Activated naive CD4-positive, alpha-beta T cell treated with anti-CD3 and anti-CD28 coated beads, Interleukin-2, amount 50 U/mL, for 72 hours (primary cell): Measurements from ENCODE around the gene IL27RA. TPM values are rescaled to one million over a fixed set of nuclear protein-coding genes. Genes with fewer than 3 reads are reported as not detected.
A peak's percentile ranks its signal among the peaks of the same experiment; 100 is the strongest.
"Not testable (repeated sequence)": the region's sequence is repeated elsewhere in the genome, so short reads cannot be mapped to it uniquely, and the experiment has no call there.

ENCODE experiments used
- ATAC-seq, 2 donors: fragments of 150-1000 bp; cut with Tn5 transposase; 2 replicates each; pipeline ENCODE4 v1.10.0; 2021; ENCODE audit warnings: mild to moderate bottlenecking in 2 of 2, moderate library complexity in 2 of 2
- DNase-seq, 2 donors: peaks; one replicate each; pipeline ENCODE4 v3.0.0; 2021 to 2022; ENCODE audit warnings: low spot score in 2 of 2
- H3K27ac Mint-ChIP-seq, 2 donors: one replicate each; pipeline ENCODE4 v1.8.0; 2022; ENCODE audit warnings: mild to moderate bottlenecking in 2 of 2, mixed read lengths in 2 of 2
- H3K36me3 Mint-ChIP-seq, 2 donors: one replicate each; pipeline ENCODE4 v1.8.0; 2022; ENCODE audit warnings: mixed read lengths in 2 of 2
- H3K9me3 Mint-ChIP-seq, 2 donors: one replicate each; pipeline ENCODE4 v1.8.0; 2022; ENCODE audit warnings: mixed read lengths in 2 of 2
- total RNA-seq, 2 donors: library from RNA; stranded (reverse); gene quantifications; one replicate each; pipeline ENCODE4 v1.2.3, GENCODE V29; 2022

Gene IL27RA
- total RNA-seq, 2 donors from 2014 or later = 59.6 to 68.0 TPM

DNA sequence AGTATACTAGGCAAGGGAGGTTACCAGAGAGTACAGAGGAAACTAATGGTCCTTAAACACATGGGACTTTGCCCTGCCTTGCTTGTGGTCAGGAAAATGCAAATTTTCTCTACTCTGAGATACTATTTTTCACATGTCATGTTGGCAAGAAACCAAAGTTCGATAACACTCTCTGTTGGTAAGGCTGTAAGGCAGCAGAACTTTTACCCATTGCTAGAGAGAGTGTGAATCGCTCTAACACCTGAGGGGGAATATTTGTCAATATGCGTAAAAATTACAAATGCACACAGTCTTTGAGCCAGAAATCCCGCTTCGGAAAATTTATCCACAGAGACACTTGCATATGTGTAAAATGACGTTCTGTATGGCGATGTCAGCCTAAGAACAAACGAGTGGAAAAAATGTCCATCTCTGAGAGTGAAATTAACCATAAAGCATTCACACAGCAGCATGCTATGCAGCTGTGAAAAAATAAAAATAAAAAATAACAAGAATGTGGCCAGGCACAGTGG lies 16.0 kb upstream of the IL27RA start:
- ATAC-seq = peak in 1 of 2 donors; percentile 46
- Mint-ChIP-seq H3K36me3 (no peaks in the 10 kb centered on the region), H3K27ac (no peak overlapping the region), H3K9me3 (no peaks in the 10 kb centered on the region)
- DNase-seq = no peak

DNA sequence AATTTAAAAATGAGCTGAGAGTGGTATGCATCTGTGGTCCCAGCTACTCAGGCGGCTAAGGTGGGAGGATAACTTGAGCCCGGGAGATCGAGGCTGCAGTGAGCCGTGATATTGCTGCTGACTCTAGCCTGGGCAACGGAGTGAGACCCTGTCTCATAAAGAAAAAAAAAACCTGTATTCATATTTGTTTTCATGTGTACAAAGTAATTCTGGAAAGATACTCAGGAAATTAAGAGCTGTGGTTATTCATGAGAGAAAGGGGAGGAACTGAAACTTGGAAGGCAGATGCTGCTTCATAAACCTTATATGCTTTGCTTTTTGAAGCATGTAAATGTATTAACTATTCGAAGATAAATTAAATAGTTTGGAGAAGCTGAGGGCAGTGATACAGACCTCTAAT lies 12.5 kb upstream of the IL27RA start:
- DNase-seq (no peak), ATAC-seq (peak in 1 of 2 donors; percentile 31)
- Mint-ChIP-seq H3K27ac (no peak overlapping the region), H3K36me3 (no peaks in the 10 kb centered on the region), H3K9me3 (no peaks in the 10 kb centered on the region)

DNA sequence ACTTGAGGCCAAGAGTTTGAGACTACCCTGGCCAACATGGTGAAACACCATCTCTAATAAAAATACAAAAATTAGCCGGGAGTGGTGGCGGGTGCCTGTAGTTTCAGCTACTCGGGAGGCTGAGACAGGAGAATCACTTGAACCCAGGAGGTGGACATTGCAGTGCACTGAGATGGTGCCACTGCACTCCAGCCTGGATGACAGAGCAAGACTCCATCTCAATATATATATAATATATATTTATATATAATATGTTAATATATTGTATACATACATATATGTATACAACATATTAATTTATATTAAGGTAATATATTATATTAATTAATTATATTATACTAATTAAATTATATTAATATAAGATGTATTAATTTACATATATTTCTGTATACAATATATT lies 11.8 kb upstream of the IL27RA start:
- DNase-seq, ATAC-seq, H3K36me3 Mint-ChIP-seq, H3K27ac Mint-ChIP-seq, H3K9me3 Mint-ChIP-seq: not testable (repeated sequence)

DNA sequence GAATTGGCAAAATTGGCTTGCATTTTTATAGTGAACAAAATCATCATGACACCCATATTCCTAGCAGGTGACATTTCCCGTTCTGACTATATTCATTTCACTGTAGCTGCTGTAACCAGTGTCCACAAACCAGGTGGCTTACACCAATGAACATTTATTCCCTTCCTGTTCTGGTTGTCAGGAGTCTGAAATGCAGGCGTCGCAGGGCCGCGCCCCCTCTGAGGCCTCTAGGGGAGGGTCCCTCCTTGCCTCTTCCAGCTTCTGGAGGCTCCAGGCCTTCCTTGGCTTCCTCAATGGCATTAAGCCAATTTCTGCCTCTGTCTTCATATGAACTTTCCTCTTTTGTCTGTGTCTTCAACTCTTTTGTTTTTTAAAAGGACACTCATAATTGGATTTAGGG lies 10.1 kb upstream of the IL27RA start:
- ATAC-seq = peak; percentile 79 to 80

DNA sequence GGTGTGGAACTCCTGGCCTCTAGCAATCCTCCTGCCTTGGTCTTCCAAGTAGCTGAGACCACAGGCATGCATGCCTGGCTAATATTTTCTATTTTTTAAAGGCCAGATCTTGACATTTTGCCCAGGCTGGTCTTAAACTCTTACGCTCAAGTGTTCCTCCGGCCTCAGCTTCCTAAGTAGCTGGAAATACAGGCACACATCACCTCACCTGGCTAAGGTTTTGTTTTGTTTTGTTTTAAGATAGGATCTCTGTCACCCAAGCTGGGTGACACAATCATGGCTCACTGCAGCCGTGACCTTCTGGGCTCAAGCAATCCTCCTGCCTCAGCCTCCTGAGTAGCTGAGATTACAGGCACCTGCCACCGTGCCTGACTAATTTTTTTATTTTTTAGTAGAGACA lies 9.1 kb upstream of the IL27RA start:
- DNase-seq (no peak), ATAC-seq (peak in 1 of 2 donors; percentile 51)
- Mint-ChIP-seq H3K9me3 (no peaks in the 10 kb centered on the region), H3K27ac (no peak overlapping the region), H3K36me3 (no peaks in the 10 kb centered on the region)

More for the DNA sequence above, 10.1 kb upstream of the IL27RA start:
- no peak overlapping the region for H3K27ac Mint-ChIP-seq
- H3K9me3 Mint-ChIP-seq = no peaks in the 10 kb centered on the region
- H3K36me3 Mint-ChIP-seq = no peaks in the 10 kb centered on the region
- no peak for DNase-seq

DNA sequence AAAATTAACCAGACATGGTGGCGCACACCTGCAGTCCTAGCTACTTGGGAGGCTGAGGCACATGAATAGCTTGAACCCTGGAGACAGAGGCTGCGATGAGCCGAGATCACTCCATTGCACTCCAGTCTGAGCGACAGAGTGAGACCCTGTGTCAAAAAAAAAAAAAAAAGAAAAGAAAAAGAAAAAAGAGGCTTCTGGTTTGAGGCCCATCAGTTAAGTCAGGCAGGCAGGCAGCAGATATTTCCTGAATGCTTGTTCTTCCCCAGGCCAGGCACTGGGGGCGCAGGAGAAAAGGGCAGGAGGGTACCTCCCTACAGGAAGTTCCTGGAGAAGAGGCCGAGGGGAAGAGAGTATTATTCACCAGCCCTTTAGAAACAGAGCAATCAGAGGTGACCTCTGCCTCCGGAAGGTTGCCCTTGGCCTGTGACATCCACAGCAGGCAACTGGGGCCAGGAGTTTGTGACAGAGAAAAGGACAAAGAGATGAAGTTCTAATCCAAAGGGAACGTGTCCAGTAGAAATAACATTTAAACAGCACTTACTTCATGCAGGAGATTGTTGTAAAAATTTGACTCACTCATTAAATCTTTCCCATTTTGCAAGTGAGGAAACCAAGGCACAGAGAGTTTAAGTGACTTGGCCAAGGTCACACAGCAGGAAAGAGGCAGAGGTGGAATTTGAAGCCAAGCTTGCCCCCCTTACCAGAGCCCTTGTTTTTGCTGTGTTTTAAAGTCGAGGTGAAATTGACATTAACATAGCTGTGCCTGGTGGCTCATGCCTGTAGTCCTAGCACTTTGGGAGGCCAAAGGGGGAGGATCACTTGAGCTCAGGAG lies 7.9 kb upstream of the IL27RA start:
- H3K36me3 Mint-ChIP-seq = no peaks in the 10 kb centered on the region
- H3K9me3 Mint-ChIP-seq = no peaks in the 10 kb centered on the region
- ATAC-seq (peak in 1 of 2 donors; percentile 30), DNase-seq (no peak)
- peak overlapping the region in 1 of 2 donors; percentile 66 for H3K27ac Mint-ChIP-seq

DNA sequence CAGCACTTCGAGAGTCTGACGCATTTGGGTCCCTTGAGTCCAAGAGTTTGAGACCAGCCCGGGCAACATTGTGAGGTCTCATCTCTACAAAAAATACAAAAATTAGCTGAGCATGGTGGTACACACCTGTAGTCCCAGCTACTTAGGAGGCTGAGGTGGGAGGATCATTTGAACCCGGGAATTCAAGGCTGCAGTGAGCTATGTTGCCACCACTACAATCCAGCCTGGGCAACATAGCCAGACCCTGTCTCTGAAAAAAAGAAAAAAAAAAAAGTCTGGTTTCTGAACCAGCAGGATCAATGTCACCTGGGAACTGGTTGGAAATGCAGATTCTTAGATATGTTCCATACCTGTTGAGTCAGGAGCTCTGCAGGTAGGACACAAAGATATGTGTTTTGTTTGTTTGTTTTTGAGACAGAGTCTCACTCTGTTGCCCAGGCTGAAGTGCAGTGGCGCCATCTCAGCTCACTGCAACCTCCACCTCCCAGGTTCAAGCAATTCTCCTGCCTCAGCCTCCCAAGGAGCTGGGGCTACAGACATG lies 4.8 kb upstream of the IL27RA start:
- H3K27ac Mint-ChIP-seq, H3K9me3 Mint-ChIP-seq, DNase-seq, ATAC-seq, H3K36me3 Mint-ChIP-seq: not testable (repeated sequence)

DNA sequence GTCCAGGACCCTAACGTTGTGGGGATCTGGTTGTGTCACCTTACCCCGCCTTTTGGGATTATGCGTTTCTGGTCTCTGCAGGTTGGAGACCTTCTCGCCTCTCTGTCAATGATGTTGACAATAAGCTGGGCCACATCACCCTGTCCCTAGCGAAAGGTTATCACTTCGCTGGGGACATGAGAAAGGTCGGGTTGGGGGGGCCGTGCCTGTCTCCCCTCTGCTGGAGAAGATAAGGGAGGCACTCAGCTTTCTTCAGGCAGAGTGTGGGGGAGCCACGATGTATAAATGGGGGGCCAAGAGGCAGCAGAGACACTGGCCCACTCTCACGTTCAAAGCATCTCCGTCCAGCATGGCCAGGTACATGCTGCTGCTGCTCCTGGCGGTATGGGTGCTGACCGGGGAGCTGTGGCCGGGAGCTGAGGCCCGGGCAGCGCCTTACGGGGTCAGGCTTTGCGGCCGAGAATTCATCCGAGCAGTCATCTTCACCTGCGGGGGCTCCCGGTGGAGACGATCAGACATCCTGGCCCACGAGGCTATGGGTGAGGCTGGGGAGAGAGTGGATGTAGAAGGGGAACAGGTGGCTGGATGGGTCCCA lies 3.6 kb upstream of the IL27RA start, which contains the start of gene RLN3:
RLN3 (plus strand) TSS at position 293 of the 595 bp plus-strand sequence; CDS start at position 350, 57 bp downstream.
- no peak for ATAC-seq
- Mint-ChIP-seq H3K9me3 (no peaks in the 10 kb centered on the region), H3K36me3 (peaks cover 7 to 10% of the 10 kb centered on the region in 2 donors), H3K27ac (no peak within 1 kb of the TSS)
- no peak for DNase-seq

DNA sequence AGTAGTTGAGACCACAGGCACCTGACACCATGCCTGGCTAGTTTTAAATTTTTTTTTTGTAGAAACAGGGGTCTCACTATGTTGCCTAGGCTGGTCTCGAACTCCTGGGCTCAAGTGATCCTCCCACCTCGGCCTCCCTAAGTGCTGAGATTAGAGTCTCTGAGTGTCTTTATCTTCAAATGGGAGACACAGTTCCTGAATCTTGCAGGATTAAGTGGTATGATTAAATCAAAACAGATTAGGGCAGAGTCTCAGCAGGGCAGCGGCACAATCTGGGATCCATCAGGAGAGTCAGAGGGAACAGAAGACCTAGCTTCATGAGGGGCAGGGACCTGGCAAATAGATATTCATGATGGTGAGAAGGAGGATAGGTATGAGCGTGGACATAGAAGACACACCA lies 2.7 kb upstream of the IL27RA start:
- no peaks in the 10 kb centered on the region for H3K9me3 Mint-ChIP-seq
- H3K36me3 Mint-ChIP-seq = peaks cover 7 to 11% of the 10 kb centered on the region in 2 donors
- H3K27ac Mint-ChIP-seq = no peak overlapping the region
- ATAC-seq (no peak), DNase-seq (no peak)

DNA sequence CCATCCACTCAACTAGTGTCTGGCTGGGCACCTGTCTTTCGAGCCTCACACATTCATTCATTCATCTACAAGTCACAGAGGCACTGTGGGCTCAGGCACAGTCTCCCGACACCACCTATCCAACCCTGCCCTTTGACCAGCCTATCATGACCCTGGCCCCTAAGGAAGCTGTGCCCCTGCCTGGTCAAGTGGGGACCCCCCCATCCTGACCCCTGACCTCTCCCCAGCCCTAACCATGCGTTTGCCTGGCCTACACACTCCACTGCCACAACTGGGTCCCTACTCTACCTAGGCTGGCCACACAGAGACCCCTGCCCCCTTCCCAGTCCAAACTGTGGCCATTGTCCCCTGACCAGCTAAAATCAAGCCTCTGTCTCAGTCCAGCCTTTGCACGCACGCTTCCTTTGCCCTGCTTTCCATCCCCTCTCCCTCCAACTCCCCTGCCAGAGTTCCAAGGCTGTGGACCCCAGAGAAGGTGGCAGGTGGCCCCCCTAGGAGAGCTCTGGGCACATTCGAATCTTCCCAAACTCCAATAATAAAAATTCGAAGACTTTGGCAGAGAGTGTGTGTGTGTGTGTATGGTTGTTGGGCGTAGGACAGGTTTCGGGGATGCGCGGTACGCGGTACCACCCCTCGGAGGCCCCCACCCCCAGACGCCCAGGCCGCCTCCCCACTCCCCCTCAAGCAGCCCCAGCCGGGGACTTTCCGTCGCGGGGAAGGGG lies 404 bp upstream of the IL27RA start:
- Mint-ChIP-seq H3K9me3 (no peaks in the 10 kb centered on the region), H3K27ac (peak overlapping the region in 1 of 2 donors; percentile 93), H3K36me3 (peaks cover 7 to 11% of the 10 kb centered on the region in 2 donors)
- no peak for ATAC-seq
- no peak for DNase-seq

DNA sequence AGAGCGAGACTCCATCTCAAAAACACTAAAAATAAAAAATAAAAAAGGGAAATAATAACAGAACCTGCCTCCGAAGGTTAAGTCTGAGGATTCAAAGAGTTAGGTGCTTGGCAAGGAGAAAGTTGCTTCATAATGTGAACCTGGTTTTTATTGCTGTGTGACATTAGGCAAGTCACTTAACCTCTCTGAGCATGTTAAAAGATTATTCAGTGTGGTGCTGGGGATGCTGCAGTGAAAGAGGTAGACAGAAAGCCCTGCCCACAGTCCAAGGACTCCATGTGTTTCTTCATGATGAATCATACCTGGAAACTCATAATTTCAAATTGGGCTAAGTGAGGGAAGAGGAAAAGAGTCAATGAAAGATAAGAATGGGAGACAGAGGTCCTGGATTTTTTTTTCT lies 2.4 kb downstream of the IL27RA start:
- Mint-ChIP-seq H3K36me3 (peaks cover 7 to 17% of the 10 kb centered on the region in 2 donors), H3K27ac (peak overlapping the region in 1 of 2 donors; percentile 58), H3K9me3 (no peaks in the 10 kb centered on the region)
- no peak for ATAC-seq
- DNase-seq = no peak

DNA sequence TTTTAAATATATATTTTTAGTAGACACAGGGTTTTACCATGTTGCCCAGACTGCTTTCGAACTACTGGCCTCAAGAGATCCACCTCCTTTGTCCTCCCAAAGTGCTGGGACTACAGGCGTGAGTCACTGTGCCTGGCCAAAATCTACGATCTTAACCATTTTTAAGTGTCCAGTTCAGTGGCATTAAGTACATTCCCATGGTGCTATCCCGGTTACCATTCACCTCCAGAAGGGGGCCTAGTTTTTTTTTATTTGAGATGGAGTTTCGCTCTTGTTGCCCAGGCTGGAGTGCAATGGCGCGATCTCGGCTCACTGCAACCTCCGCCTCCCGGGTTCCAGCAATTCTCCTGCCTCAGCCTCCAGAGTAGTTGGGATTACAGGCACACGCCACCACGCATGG lies 3.6 kb downstream of the IL27RA start:
- H3K9me3 Mint-ChIP-seq, DNase-seq, H3K27ac Mint-ChIP-seq, ATAC-seq: not testable (repeated sequence)
- peaks cover 7 to 23% of the 10 kb centered on the region in 2 donors for H3K36me3 Mint-ChIP-seq

DNA sequence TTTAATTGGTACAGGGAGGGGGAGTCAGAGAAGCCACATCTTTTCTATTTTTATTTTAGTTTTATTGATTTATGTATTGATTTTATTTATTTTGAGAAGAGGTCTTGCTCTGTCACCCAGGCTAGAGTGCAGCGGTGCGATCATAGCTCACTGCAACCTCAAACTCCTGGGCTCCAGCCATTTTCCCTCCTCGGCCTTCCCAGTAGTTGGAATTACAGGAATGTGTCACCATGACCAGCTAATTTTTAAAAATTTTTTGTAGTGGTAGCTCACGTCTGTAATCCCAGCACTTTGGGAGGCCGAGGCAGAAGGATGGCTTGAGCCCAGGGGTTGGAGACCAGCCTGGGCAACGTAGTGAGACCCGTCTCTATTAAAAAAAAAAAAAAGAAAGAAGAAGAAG lies 4.1 kb downstream of the IL27RA start:
- Mint-ChIP-seq H3K36me3 (peaks cover 7 to 24% of the 10 kb centered on the region in 2 donors), H3K27ac (peak overlapping the region in 1 of 2 donors; percentile 95), H3K9me3 (no peaks in the 10 kb centered on the region)
- ATAC-seq (no peak), DNase-seq (no peak)

DNA sequence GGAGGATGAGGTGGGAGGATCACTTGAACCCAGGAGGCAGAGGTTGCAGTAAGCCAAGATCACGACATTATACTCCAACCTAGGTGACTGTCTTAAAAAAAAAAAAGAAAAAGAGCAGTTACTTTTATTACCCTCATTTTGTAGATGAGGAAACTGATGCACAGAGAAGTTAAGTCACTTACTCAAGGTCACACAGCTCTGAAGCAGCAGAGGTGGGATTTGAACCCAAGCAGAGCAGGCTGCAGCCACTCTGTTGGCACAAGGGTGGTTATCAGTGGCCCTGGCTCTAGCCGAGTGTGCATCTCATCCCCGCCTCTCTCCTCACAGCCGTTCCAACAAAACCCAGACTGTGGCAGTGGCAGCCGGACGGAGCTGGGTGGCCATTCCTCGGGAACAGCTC lies 7.6 kb downstream of the IL27RA start:
- no peak for ATAC-seq

DNA sequence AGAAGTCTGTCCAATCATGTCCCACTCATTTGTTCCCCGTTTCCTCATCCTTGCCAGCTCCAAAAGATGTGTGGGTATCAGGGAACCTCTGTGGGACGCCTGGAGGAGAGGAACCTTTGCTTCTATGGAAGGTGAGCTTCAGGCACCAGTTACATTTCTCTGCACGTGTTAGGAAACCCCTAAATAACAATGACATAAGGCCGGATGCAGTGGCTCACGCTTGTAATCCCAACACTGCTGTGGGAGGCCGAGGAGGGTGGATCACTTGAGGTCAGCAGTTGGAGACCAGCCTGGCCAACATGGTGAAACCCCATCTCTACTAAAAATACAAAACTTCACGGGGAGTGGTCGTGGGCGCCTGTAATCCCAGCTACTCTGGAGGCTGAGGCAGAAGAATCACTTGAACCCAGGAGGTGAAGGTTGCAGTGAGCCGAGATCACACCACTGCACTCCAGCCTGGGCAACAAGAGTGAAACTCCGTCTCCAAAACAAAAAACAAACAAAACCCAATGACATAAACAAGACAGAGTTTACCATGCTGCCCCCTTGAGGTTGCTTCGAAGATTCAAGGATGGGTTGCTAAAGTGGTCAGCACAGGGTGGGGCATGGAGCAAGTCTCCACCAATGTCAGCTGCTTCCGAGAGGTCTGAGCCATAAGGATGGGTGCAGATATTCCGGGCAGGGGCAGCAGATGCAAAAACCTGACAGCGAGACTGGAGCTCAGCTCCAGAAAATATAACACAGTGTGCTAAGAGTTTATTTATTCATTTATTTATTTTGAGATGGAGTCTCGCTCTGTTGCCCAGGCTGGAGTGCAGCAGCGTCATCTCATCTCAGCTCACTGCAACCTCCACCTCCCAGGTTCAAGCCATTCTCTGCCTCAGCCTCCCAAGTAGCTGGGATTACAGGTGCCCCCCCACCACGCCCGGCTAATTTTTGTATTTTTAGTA lies 11.4 kb downstream of the IL27RA start:
- H3K36me3 Mint-ChIP-seq = not testable (repeated sequence)
- ATAC-seq = peak in 1 of 2 donors; percentile 68
- peak overlapping the region; percentile 35 to 62 for H3K27ac Mint-ChIP-seq

More for the DNA sequence above, 7.6 kb downstream of the IL27RA start:
- Mint-ChIP-seq H3K27ac (peak overlapping the region in 1 of 2 donors; percentile 62), H3K9me3 (no peaks in the 10 kb centered on the region), H3K36me3 (peaks cover 0 to 13% of the 10 kb centered on the region in 2 donors)
- no peak for DNase-seq

More for the DNA sequence above, 11.4 kb downstream of the IL27RA start:
- DNase-seq = peak in 1 of 2 donors; percentile 35
- H3K9me3 Mint-ChIP-seq = not testable (repeated sequence)
